H1 (cell line): Measurements from ENCODE around the gene IL7R. TPM values are rescaled to one million over a fixed set of nuclear protein-coding genes. Genes with fewer than 3 reads are reported as not detected.

Experiments
- CTCF ChIA-PET: fragments of 300-600 bp; sonication (Branson Sonifier 250); formaldehyde crosslinking; loops from one replicate; lab custom pipeline; 2021; ENCODE audit not compliant: partially characterized antibody; lab: Charles Lee
- POLR2A ChIA-PET: fragments of 300-600 bp; sonication (Branson Sonifier 250); formaldehyde crosslinking; loops from one replicate; lab custom pipeline; 2021; ENCODE audit warnings: inconsistent platforms; ENCODE audit not compliant: partially characterized antibody; lab: Charles Lee
- DNase-seq, 2 experiments: peaks; one replicate each; pipeline versions ENCODE4 v3.0.0 to v3.0.0-alpha.2; 2010 to 2022; ENCODE audit warnings: low spot score in 2 of 2, low read depth in 1 of 2, mixed read lengths in 1 of 2
- FAIRE-seq: peaks from 2 replicates; lab custom pipeline; 2011; peaks lifted over from hg19 to GRCh38; lab: Jason Lieb, UNC
- H2AFZ ChIP-seq: 2 replicates; pipeline ENCODE4 v1.8.1; 2012; ENCODE audit warnings: low read length, inconsistent platforms
- H2AK5ac ChIP-seq: 2 replicates; pipeline ENCODE4 v1.6.1; 2013; ENCODE audit warnings: low read depth, low read length
- H2BK120ac ChIP-seq: replicated peaks from 2 replicates; pipeline ENCODE3; 2013; ENCODE audit warnings: low read depth, low read length, inconsistent platforms
- H2BK12ac ChIP-seq: 2 replicates; pipeline ENCODE4 v1.6.1; 2013; ENCODE audit warnings: low read depth, low read length
- H2BK15ac ChIP-seq: 2 replicates; pipeline ENCODE4 v1.6.1; 2013; ENCODE audit warnings: low read length
- H2BK20ac ChIP-seq: 2 replicates; pipeline ENCODE4 v1.6.1; 2013; ENCODE audit warnings: low read length
- H2BK5ac ChIP-seq: 2 replicates; pipeline ENCODE4 v1.6.1; 2013; ENCODE audit warnings: low read depth, low read length
- H3K14ac ChIP-seq: 2 replicates; pipeline ENCODE4 v1.6.1; 2013; ENCODE audit warnings: inconsistent platforms; ENCODE audit not compliant: insufficient read length
- H3K18ac ChIP-seq: 2 replicates; pipeline ENCODE4 v1.6.1; 2013; ENCODE audit warnings: low read length; ENCODE audit errors: extremely low read depth
- H3K23ac ChIP-seq: 2 replicates; pipeline ENCODE4 v1.6.1; 2013; ENCODE audit warnings: inconsistent platforms; ENCODE audit not compliant: insufficient read length
- H3K23me2 ChIP-seq: 2 replicates; pipeline ENCODE4 v1.6.1; 2013; ENCODE audit warnings: low read depth, low read length
- H3K27ac ChIP-seq: 2 replicates; pipeline ENCODE4 v1.6.1; 2011; ENCODE audit warnings: low read depth, low read length, inconsistent platforms
- H3K27me3 ChIP-seq, 4 experiments: replicated peaks in 1 of 4; 1 replicate in 1 of 4; 2 replicates in 3 of 4; pipeline versions ENCODE4 v1.6.1 to v1.8.1; 2011 to 2013; ENCODE audit warnings: low read length in 3 of 4, mild to moderate bottlenecking in 3 of 4, inconsistent platforms in 2 of 4, mixed read lengths in 2 of 4, moderate library complexity in 1 of 4; ENCODE audit not compliant: control insufficient read depth in 3 of 4, insufficient read depth in 3 of 4; ENCODE audit errors: extremely low read depth in 1 of 4
- H3K36me3 ChIP-seq, 4 experiments: 2 replicates each; pipeline versions ENCODE4 v1.6.1 to v1.8.1; 2011 to 2013; ENCODE audit warnings: mild to moderate bottlenecking in 4 of 4, low read length in 3 of 4, moderate library complexity in 2 of 4, control low read depth in 1 of 4, inconsistent platforms in 1 of 4; ENCODE audit not compliant: insufficient read depth in 4 of 4, control insufficient read depth in 2 of 4
- H3K4ac ChIP-seq: replicated peaks from 2 replicates; pipeline ENCODE3; 2013; ENCODE audit warnings: low read length, low read depth, mixed read lengths, inconsistent platforms; ENCODE audit not compliant: insufficient read length
- H3K4me1 ChIP-seq, 4 experiments: replicated peaks in 1 of 4; 1 replicate in 1 of 4; 2 replicates in 3 of 4; pipeline versions ENCODE4 v1.6.1 to v1.8.1; 2011 to 2013; ENCODE audit warnings: low read length in 3 of 4, inconsistent platforms in 2 of 4, mixed read lengths in 1 of 4; ENCODE audit not compliant: insufficient read depth in 4 of 4, control insufficient read depth in 3 of 4
- H3K4me2 ChIP-seq, 2 experiments: 2 replicates each; pipeline versions ENCODE4 v1.6.1 to v1.8.1; 2011 to 2013; ENCODE audit warnings: low read depth in 2 of 2, low read length in 2 of 2, control low read depth in 1 of 2, inconsistent platforms in 1 of 2, mild to moderate bottlenecking in 1 of 2; ENCODE audit not compliant: insufficient read depth in 1 of 2
- H3K4me3 ChIP-seq, 4 experiments: fragments of 200-600, 300-600 bp in 1 of 4; sonication (generic), shearing (Covaris generic), sonication (Bioruptor Twin) in 1 of 4; 2 replicates each; pipeline versions ENCODE4 v1.5.1 to v1.8.1; 2011 to 2016; ENCODE audit warnings: low read length in 4 of 4, low read depth in 3 of 4, control low read depth in 2 of 4, inconsistent platforms in 2 of 4, mild to moderate bottlenecking in 2 of 4, mixed read lengths in 1 of 4, moderate library complexity in 1 of 4; ENCODE audit not compliant: insufficient read depth in 2 of 4; ENCODE audit errors: extremely low read depth in 1 of 4
- H3K56ac ChIP-seq: replicated peaks from 2 replicates; pipeline ENCODE3; 2013; ENCODE audit warnings: low read depth, mild to moderate bottlenecking, mixed read lengths, low read length, inconsistent platforms; ENCODE audit not compliant: insufficient read length
- H3K79me1 ChIP-seq: 2 replicates; pipeline ENCODE4 v1.6.1; 2013; ENCODE audit warnings: low read depth, low read length, control low read depth
- H3K79me2 ChIP-seq, 2 experiments: 2 replicates each; pipeline versions ENCODE4 v1.6.1 to v1.8.1; 2012 to 2013; ENCODE audit warnings: low read length in 2 of 2, mild to moderate bottlenecking in 2 of 2, inconsistent platforms in 1 of 2; ENCODE audit not compliant: insufficient read depth in 2 of 2, control insufficient read depth in 1 of 2
- H3K9ac ChIP-seq, 4 experiments: replicated peaks in 1 of 4; 1 replicate in 1 of 4; 2 replicates in 3 of 4; pipeline versions ENCODE4 v1.6.1 to v1.8.1; 2011 to 2013; ENCODE audit warnings: low read depth in 3 of 4, low read length in 3 of 4, control low read depth in 2 of 4, mild to moderate bottlenecking in 2 of 4, moderate library complexity in 2 of 4, inconsistent platforms in 1 of 4; ENCODE audit errors: extremely low read depth in 1 of 4
- H3K9me3 ChIP-seq, 2 experiments: 2 replicates each; pipeline versions ENCODE4 v1.6.1 to v1.8.1; 2012 to 2013; ENCODE audit warnings: mild to moderate bottlenecking in 2 of 2, moderate library complexity in 2 of 2, control low read depth in 1 of 2, inconsistent platforms in 1 of 2, low read depth in 1 of 2, low read length in 1 of 2, mixed read lengths in 1 of 2; ENCODE audit not compliant: insufficient read depth in 2 of 2
- H4K20me1 ChIP-seq, 2 experiments: replicated peaks in 1 of 2; 2 replicates each; pipeline versions ENCODE3 to v1.8.1; 2011 to 2013; ENCODE audit warnings: inconsistent platforms in 2 of 2, low read length in 2 of 2, mild to moderate bottlenecking in 1 of 2; ENCODE audit not compliant: insufficient read depth in 2 of 2, control insufficient read depth in 1 of 2
- H4K5ac ChIP-seq: 2 replicates; pipeline ENCODE4 v1.6.1; 2013; ENCODE audit warnings: low read length, low read depth, mixed read lengths, inconsistent platforms; ENCODE audit not compliant: insufficient read length
- H4K8ac ChIP-seq: 2 replicates; pipeline ENCODE4 v1.8.0; 2013; ENCODE audit warnings: mild to moderate bottlenecking, moderate library complexity, low read length, inconsistent platforms; ENCODE audit not compliant: insufficient read depth; ENCODE audit errors: extremely low read depth
- H4K91ac ChIP-seq: replicated peaks from 2 replicates; pipeline ENCODE3; 2013; ENCODE audit warnings: low read length, mixed read lengths, inconsistent platforms; ENCODE audit not compliant: insufficient read length
- CHD2 ChIP-seq: IDR thresholded peaks from 2 replicates; pipeline ENCODE4 v1.6.1; 2012; ENCODE audit warnings: low read length, improper control_type of control experiment
- EGR1 ChIP-seq: IDR thresholded peaks from 2 replicates; pipeline ENCODE4 v1.6.1; 2011; ENCODE audit warnings: low read depth, low read length, borderline replicate concordance
- GABPA ChIP-seq: IDR thresholded peaks from 2 replicates; pipeline ENCODE4 v1.6.1; 2011; ENCODE audit warnings: mild to moderate bottlenecking, low read length, moderate library complexity, borderline replicate concordance; ENCODE audit not compliant: insufficient read depth
- HDAC2 ChIP-seq, 2 experiments: fragments of 300-600 bp in 1 of 2; sonication (generic) in 1 of 2; IDR thresholded peaks; 2 replicates each; pipeline ENCODE4 v1.6.1; 2011 to 2012; ENCODE audit warnings: low read depth in 2 of 2, low read length in 2 of 2, mild to moderate bottlenecking in 2 of 2, moderate library complexity in 2 of 2, borderline replicate concordance in 1 of 2, inconsistent platforms in 1 of 2
- HDAC6 ChIP-seq: IDR thresholded peaks from one replicate; pipeline ENCODE4 v1.7.1; 2012; ENCODE audit warnings: low read depth, mild to moderate bottlenecking, inconsistent platforms, low read length, moderate library complexity
- POLR2A ChIP-seq, 2 experiments: IDR thresholded peaks; 1 replicate in 1 of 2; 2 replicates in 1 of 2; pipeline ENCODE4 v1.6.1; 2011; ENCODE audit warnings: low read depth in 2 of 2, low read length in 2 of 2, mild to moderate bottlenecking in 2 of 2; ENCODE audit errors: control extremely low read depth in 1 of 2
- POLR2AphosphoS5 ChIP-seq: IDR thresholded peaks from 2 replicates; pipeline ENCODE4 v1.6.1; 2011; ENCODE audit warnings: low read depth, low read length
- RAD21 ChIP-seq, 2 experiments: IDR thresholded peaks in 1 of 2; conservative IDR thresholded peaks in 1 of 2; 2 replicates each; pipeline ENCODE4 v1.6.1; 2011; ENCODE audit warnings: low read depth in 2 of 2, low read length in 2 of 2, improper control_type of control experiment in 1 of 2, inconsistent platforms in 1 of 2, mild to moderate bottlenecking in 1 of 2, moderate library complexity in 1 of 2
- RFX5 ChIP-seq: IDR thresholded peaks from 2 replicates; pipeline ENCODE4 v1.6.1; 2011; ENCODE audit warnings: low read depth, low read length, improper control_type of control experiment, borderline replicate concordance
- SIRT6 ChIP-seq: IDR thresholded peaks from one replicate; pipeline ENCODE4 v1.7.1; 2012; ENCODE audit warnings: low read length, inconsistent platforms
- SIX5 ChIP-seq: IDR thresholded peaks from 2 replicates; pipeline ENCODE4 v1.6.1; 2011; ENCODE audit warnings: mild to moderate bottlenecking, low read depth, low read length
- SP4 ChIP-seq: IDR thresholded peaks from 2 replicates; pipeline ENCODE4 v1.6.1; 2012; ENCODE audit warnings: low read length, inconsistent platforms
- SRF ChIP-seq: IDR thresholded peaks from 2 replicates; pipeline ENCODE4 v1.6.1; 2011; ENCODE audit warnings: mild to moderate bottlenecking, low read depth, low read length, moderate library complexity
- SUZ12 ChIP-seq: fragments of 200-600 bp; sonication (generic); IDR thresholded peaks from 2 replicates; pipeline ENCODE4 v1.6.1; 2012; ENCODE audit warnings: mild to moderate bottlenecking, inconsistent platforms, low read length, moderate library complexity, mixed read lengths
- TAF1 ChIP-seq: IDR thresholded peaks from 2 replicates; pipeline ENCODE4 v1.6.1; 2011; ENCODE audit warnings: mild to moderate bottlenecking, low read depth, low read length
- TCF12 ChIP-seq: IDR thresholded peaks from 2 replicates; pipeline ENCODE4 v1.6.1; 2011; ENCODE audit warnings: low read depth, mild to moderate bottlenecking, low read length
- TEAD4 ChIP-seq: IDR thresholded peaks from 2 replicates; pipeline ENCODE4 v1.6.1; 2012; ENCODE audit warnings: low read depth, low read length, inconsistent platforms, mixed read lengths
- WGBS, 2 experiments: shearing (Covaris generic) in 1 of 2; methylation state at CpG; one replicate each; pipeline versions ENCODE4 v1.1.6 to v1.1.7; 2013 to 2015; ENCODE audit warnings: low lambda C conversion rate in 2 of 2, mixed read lengths in 2 of 2, inconsistent platforms in 1 of 2, low coverage in 1 of 2, missing lambda C conversion rate in 1 of 2; ENCODE audit not compliant: insufficient replicate concordance in 2 of 2, insufficient coverage in 1 of 2, insufficient read length in 1 of 2; ENCODE audit errors: extremely low coverage in 1 of 2, missing lambda C conversion rate in 1 of 2; 5-methylcytosine and 5-hydroxymethylcytosine counted together
- polyA plus RNA-seq, 7 experiments: library from polyadenylated mRNA; depleted of rRNA in 3 of 7; stranded (reverse) in 5 of 7; unstranded in 2 of 7; fragments of >200 nt in 5 of 7; fragments of 200-250 nt in 2 of 7; gene quantifications; 1 replicate in 5 of 7; 2 replicates in 1 of 7; 4 replicates in 1 of 7; pipeline versions ENCODE4 v1.2.1 to v1.2.3, GENCODE V29; 2011 to 2013; ENCODE audit warnings: missing spikeins in 2 of 7, mixed read lengths in 2 of 7
- total RNA-seq: library from RNA; stranded (reverse); fragmentation: NEBNext Ultra II Directional; extraction: Animal tissue kit (Norgen Biotek cat#: 25700); gene quantifications from 2 replicates; pipeline ENCODE4 v1.2.1, GENCODE V29; 2021

Gene IL7R
- total and polyA plus RNA-seq, 2 of the 8 experiments (the other 6 are each of a cell fraction or from before 2014, with no cell fraction given): not detected

DNA sequence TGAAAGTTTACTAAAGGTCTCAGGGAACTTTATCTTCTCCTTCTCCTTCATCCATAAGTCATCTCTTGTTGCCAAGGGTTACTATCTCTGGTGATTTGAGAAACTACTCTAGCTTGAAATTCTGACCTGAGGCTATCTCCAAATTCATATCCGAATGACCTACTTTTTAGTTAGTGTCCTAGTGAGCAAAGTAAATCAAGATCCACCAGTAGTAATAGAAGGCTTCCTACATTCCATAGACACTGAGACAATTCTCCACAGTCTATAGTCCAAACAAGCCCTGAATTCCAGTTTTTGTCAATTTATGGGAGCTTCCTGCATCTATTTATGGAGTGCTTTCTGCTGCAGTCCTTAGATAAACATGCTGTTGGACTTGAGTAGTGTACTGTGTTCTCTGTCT lies 5.0 kb downstream of the IL7R start:
- Histone ChIP-seq H2BK5ac (no peak overlapping the region), H3K27ac (no peak overlapping the region), H3K4me3 (no peak overlapping the region), H3K79me1 (no peaks in the 10 kb centered on the region), H3K36me3 (no peaks in the 10 kb centered on the region; a peak in 1 of 8 replicates), H2BK12ac (no peak overlapping the region), H2AFZ (no peak overlapping the region), H3K79me2 (no peaks in the 10 kb centered on the region), H3K27me3 (no peaks in the 10 kb centered on the region), H2BK120ac (no peak overlapping the region), H3K18ac (no peak overlapping the region), H3K4me2 (no peak overlapping the region), H4K8ac (no peak overlapping the region), H2AK5ac (no peak overlapping the region), H2BK15ac (no peak overlapping the region), H2BK20ac (no peak overlapping the region), H4K5ac (no peak overlapping the region), H3K56ac (no peak overlapping the region), H3K4ac (no peak overlapping the region), H3K4me1 (peaks cover 0 to 7% (median 2%) of the 10 kb centered on the region in 4 experiments; a peak in 3 of 7 replicates), H3K9ac (no peak overlapping the region), H3K9me3 (no peaks in the 10 kb centered on the region), H3K23me2 (no peaks in the 10 kb centered on the region), H4K20me1 (no peaks in the 10 kb centered on the region), H3K14ac (no peak overlapping the region), H4K91ac (no peak overlapping the region), H3K23ac (no peak overlapping the region)
- FAIRE-seq: no peak
- no peak for DNase-seq
- ChIA-PET CTCF (no interaction called here), POLR2A (no interaction called here)
- WGBS, 2 experiments: 80% methylated on average over 1 of the region's 1 CpG; no CpG with 5 or more reads in 1 of the 2 experiments
- TF ChIP-seq RFX5 (no peak), TCF12 (no peak), SIX5 (no peak), HDAC2 (IDR thresholded peaks at IDR 0.05; ENCODE audit: borderline replicate concordance in 1 of 2, low read depth in 2 of 2, low read length in 2 of 2) (no peak), HDAC6 (no peak), RAD21 (IDR thresholded peaks at IDR 0.05 in 1 of 2, conservative IDR thresholded peaks at IDR 0.05 in 1 of 2; ENCODE audit: low read depth in 2 of 2, low read length in 2 of 2) (no peak), SUZ12 (no peak), GABPA (no peak), TAF1 (no peak), SP4 (no peak), SIRT6 (no peak), SRF (no peak), POLR2AphosphoS5 (no peak), EGR1 (no peak), TEAD4 (no peak), POLR2A (IDR thresholded peaks at IDR 0.05; ENCODE audit: control extremely low read depth in 1 of 2, low read depth in 2 of 2, low read length in 2 of 2) (no peak), CHD2 (no peak)
